OCI-LY7 (cell line): ENCODE data around the gene TRAF2. TPM values are rescaled to one million over a fixed set of nuclear protein-coding genes. Genes with fewer than 3 reads are reported as not detected.

Experiments
- BruUV-seq: library from RNA; stranded (reverse); fragments of 400-500 nt; replicated peaks from 2 replicates; lab custom pipeline; 2021; lab: Mats Ljungman, UMichigan
- CTCF ChIA-PET: fragments of 300-600 bp; sonication (Branson Sonifier 250); formaldehyde crosslinking; loops from one replicate; lab custom pipeline; 2022; ENCODE audit warnings: antibody characterized with exemption; ENCODE audit not compliant: unreplicated experiment; lab: Charles Lee
- POLR2A ChIA-PET: fragments of 300-600 bp; sonication (Branson Sonifier 250); formaldehyde crosslinking; loops from one replicate; lab custom pipeline; 2022; ENCODE audit warnings: antibody characterized with exemption; lab: Charles Lee
- DNase-seq: peaks from one replicate; pipeline ENCODE4 v3.0.0-alpha.2; 2015; ENCODE audit warnings: low spot score
- H2AFZ ChIP-seq: fragments of 200-600 bp; sonication (generic), shearing (Covaris generic); 2 replicates; pipeline ENCODE4 v1.6.1; 2014; ENCODE audit warnings: mild to moderate bottlenecking, antibody characterized with exemption, low read length, moderate library complexity
- H3K27ac ChIP-seq: fragments of 200-600 bp; sonication (generic); 2 replicates; pipeline ENCODE4 v1.5.1; 2014; ENCODE audit warnings: mixed run types, low read depth, mild to moderate bottlenecking, moderate library complexity, low read length, inconsistent platforms; ENCODE audit not compliant: poor library complexity, severe bottlenecking
- H3K36me3 ChIP-seq: fragments of 200-600 bp; sonication (generic); 2 replicates; pipeline ENCODE4 v1.6.1; 2014; ENCODE audit warnings: mild to moderate bottlenecking, antibody characterized with exemption, low read length, moderate library complexity, mixed read lengths; ENCODE audit not compliant: insufficient read depth
- H3K4me1 ChIP-seq: fragments of 200-600 bp; sonication (generic); 2 replicates; pipeline ENCODE4 v1.5.1; 2014; ENCODE audit warnings: mild to moderate bottlenecking, low read length; ENCODE audit not compliant: insufficient read depth, poor library complexity, severe bottlenecking
- H3K4me2 ChIP-seq: fragments of 200-600 bp; sonication (generic); 2 replicates; pipeline ENCODE4 v1.6.1; 2014; ENCODE audit warnings: mild to moderate bottlenecking, low read length
- H3K4me3 ChIP-seq: fragments of 200-600 bp; sonication (generic); 2 replicates; pipeline ENCODE4 v1.5.1; 2014; ENCODE audit warnings: mild to moderate bottlenecking, low read depth, low read length; ENCODE audit not compliant: poor library complexity, severe bottlenecking
- H3K79me2 ChIP-seq: fragments of 200-600 bp; sonication (generic); 2 replicates; pipeline ENCODE4 v1.6.1; 2016; ENCODE audit warnings: low read depth, mild to moderate bottlenecking, low read length, moderate library complexity, mixed read lengths; ENCODE audit not compliant: insufficient read depth
- H3K9me2 ChIP-seq: fragments of 200-600 bp; sonication (generic); 2 replicates; pipeline ENCODE4 v1.6.1; 2016; ENCODE audit warnings: mild to moderate bottlenecking, low read length, mixed read lengths; ENCODE audit not compliant: insufficient read depth
- H3K9me3 ChIP-seq: fragments of 200-600 bp; sonication (generic); 2 replicates; pipeline ENCODE4 v1.6.1; 2014; ENCODE audit warnings: mild to moderate bottlenecking, mixed run types, low read length, mixed read lengths
- H4K20me1 ChIP-seq: fragments of 200-600 bp; sonication (generic); 2 replicates; pipeline ENCODE4 v1.6.1; 2014; ENCODE audit warnings: mild to moderate bottlenecking, antibody characterized with exemption, low read length, moderate library complexity, mixed read lengths; ENCODE audit not compliant: insufficient read depth
- CTCF ChIP-seq: fragments of 200-600 bp; sonication (generic); conservative IDR thresholded peaks from 2 replicates; pipeline ENCODE4 v1.5.1; 2014; ENCODE audit warnings: mild to moderate bottlenecking, antibody characterized with exemption, low read length, moderate library complexity, mixed read lengths
- EZH2phosphoT487 ChIP-seq: fragments of 200-600 bp; sonication (generic); IDR thresholded peaks from 2 replicates; pipeline ENCODE4 v1.6.1; 2018; ENCODE audit warnings: low read depth, borderline replicate concordance, mild to moderate bottlenecking, mixed run types, antibody characterized with exemption, low read length, moderate library complexity, mixed read lengths
- intact Hi-C: fragments of 100-400 bp; cut with micrococcal nuclease; formaldehyde crosslinking; loops from one replicate; pipeline ENCODE4 v1.10.0; 2022; ENCODE audit not compliant: unreplicated experiment
- total RNA-seq, 2 experiments: library from RNA; depleted of rRNA in 1 of 2; stranded (reverse); fragments of >200 nt in 1 of 2; shearing (Covaris generic) in 1 of 2; gene quantifications; 2 replicates each; pipeline ENCODE4 v1.2.3, GENCODE V29; 2014 to 2022

Gene TRAF2
- total RNA-seq, 2 experiments from 2014 or later, result 31.4 to 40.5 TPM

GRCh38 chr9:136939431-136939995 is 53.2 kb downstream of the TRAF2 start:
- Histone ChIP-seq H3K9me3 (no peaks in the 10 kb centered on the region), H3K36me3 (peaks cover 55% of the 10 kb centered on the region), H3K27ac (no peak overlapping the region), H3K4me3 (no peak overlapping the region), H3K79me2 (peaks cover 10% of the 10 kb centered on the region; the same call in 1 of the 2 replicates), H3K4me1 (peaks cover 22% of the 10 kb centered on the region), H3K4me2 (no peak overlapping the region), H2AFZ (no peak overlapping the region), H4K20me1 (no peaks in the 10 kb centered on the region), H3K9me2 (no peaks in the 10 kb centered on the region)
- no TSS peak for BruUV-seq
- no peak for DNase-seq
- no peak for TF ChIP-seq CTCF
- no peak for TF ChIP-seq EZH2phosphoT487
- POLR2A ChIA-PET, result no interaction called here
- intact Hi-C loops, result no loop called here
- CTCF ChIA-PET, result no interaction called here

DNA sequence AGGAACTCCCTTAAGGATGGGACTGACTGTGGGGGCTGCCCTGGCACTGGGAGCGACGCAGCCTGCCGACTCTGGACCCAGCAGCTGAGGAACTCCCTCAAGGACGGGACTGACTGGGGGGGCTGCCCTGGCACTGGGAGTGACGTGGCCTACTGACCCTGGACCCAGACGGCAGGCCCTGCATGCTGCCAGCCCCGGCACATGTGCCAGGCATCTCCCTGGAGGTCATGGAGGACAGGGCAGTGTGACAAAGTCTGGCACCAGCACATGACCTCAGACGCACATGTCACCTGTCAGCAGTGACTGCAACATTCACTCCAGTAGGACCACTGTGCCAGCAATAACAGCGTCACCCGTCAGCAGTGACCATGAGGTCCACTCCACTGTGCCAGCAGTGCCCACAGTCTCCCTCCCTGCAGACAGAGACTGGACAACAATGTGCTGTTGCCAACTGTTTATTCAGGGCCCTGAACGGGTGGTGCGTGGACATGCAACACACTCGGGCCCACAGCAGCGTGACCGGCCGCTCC is 53.7 kb downstream of the TRAF2 start:
- ChIA-PET POLR2A (no interaction called here), CTCF (no interaction called here)
- BruUV-seq, result no TSS peak
- Histone ChIP-seq H4K20me1 (no peaks in the 10 kb centered on the region), H3K27ac (no peak overlapping the region), H3K79me2 (peaks cover 10% of the 10 kb centered on the region; the same call in 1 of the 2 replicates), H3K4me1 (peaks cover 21% of the 10 kb centered on the region), H3K36me3 (peaks cover 52% of the 10 kb centered on the region), H3K4me2 (no peak overlapping the region), H2AFZ (no peak overlapping the region), H3K9me2 (no peaks in the 10 kb centered on the region), H3K9me3 (no peaks in the 10 kb centered on the region), H3K4me3 (no peak overlapping the region)
- no peak for TF ChIP-seq CTCF
- TF ChIP-seq EZH2phosphoT487, result no peak
- intact Hi-C loops, result no loop called here
- no peak for DNase-seq

- H3K4me1 ChIP-seq, result peaks cover 17% of the 10 kb centered on the region
- intact Hi-C loops, result no loop called here
- H3K4me3 ChIP-seq, result no peak overlapping the region
- H3K9me3 ChIP-seq, result no peaks in the 10 kb centered on the region
- H4K20me1 ChIP-seq, result no peaks in the 10 kb centered on the region
- H3K9me2 ChIP-seq, result no peaks in the 10 kb centered on the region
- peaks cover 52% of the 10 kb centered on the region for H3K36me3 ChIP-seq
- no peak for DNase-seq
- H3K79me2 ChIP-seq, result peaks cover 10% of the 10 kb centered on the region; the same call in 1 of the 2 replicates
- ChIA-PET POLR2A (no interaction called here), CTCF (no interaction called here)
- H2AFZ ChIP-seq, result no peak overlapping the region
- no peak overlapping the region for H3K27ac ChIP-seq
- BruUV-seq, result TSS peak; percentile 54
- TF ChIP-seq CTCF (no peak), EZH2phosphoT487 (no peak)
- H3K4me2 ChIP-seq, result no peak overlapping the region
Observed at GRCh38 chr9:136940526-136941230, 54.4 kb downstream of the TRAF2 start.
